Stomach (tissue), 9 donors: ENCODE results near the gene TICRR. TPM values are rescaled to one million over a fixed set of nuclear protein-coding genes. Genes with fewer than 3 reads are reported as not detected.
A peak's percentile ranks its signal among the peaks of the same experiment; 100 is the strongest.

ENCODE experiments used
- DNase-seq, 2 donors: peaks; one replicate each; pipeline versions ENCODE4 v3.0.0 to v3.0.0-alpha.2; 2013 to 2019
- H3K27ac ChIP-seq, 5 donors: fragments of 200-600 bp in 4 of 5; sonication (generic) in 4 of 5; one replicate each; pipeline ENCODE4 v1.5.1; 2013 to 2019; ENCODE audit warnings: mild to moderate bottlenecking in 1 of 5, moderate library complexity in 1 of 5
- H3K27me3 ChIP-seq, 3 donors: fragments of 200-600 bp; sonication (generic); one replicate each; pipeline ENCODE4 v1.5.1; 2017 to 2019; ENCODE audit warnings: mixed run types in 1 of 3
- H3K36me3 ChIP-seq, 4 donors: fragments of 200-600 bp; sonication (generic); 1 replicate in 3 of 4; 2 replicates in 1 of 4; pipeline ENCODE4 v1.5.1; 2016 to 2019
- H3K4me1 ChIP-seq, 4 donors: fragments of 200-600 bp; sonication (generic); one replicate each; pipeline ENCODE4 v1.5.1; 2016 to 2019
- H3K4me3 ChIP-seq, 4 donors: fragments of 200-600 bp; sonication (generic) in 3 of 4; one replicate each; pipeline ENCODE4 v1.5.1; 2016 to 2019; ENCODE audit warnings: mild to moderate bottlenecking in 1 of 4
- H3K9me3 ChIP-seq, 4 donors: fragments of 200-600 bp; sonication (generic); one replicate each; pipeline ENCODE4 v1.5.1; 2016 to 2019
- EP300 ChIP-seq: sonication (generic); formaldehyde crosslinking; IDR thresholded peaks from one replicate; pipeline ENCODE4 v1.6.1; 2017; ENCODE audit warnings: antibody characterized with exemption
- POLR2A ChIP-seq, 4 donors: fragments of 450-650 bp; IDR thresholded peaks; one replicate each; pipeline ENCODE4 v1.6.1; 2016; ENCODE audit warnings: antibody characterized with exemption in 4 of 4, control low read depth in 2 of 4, mild to moderate bottlenecking in 1 of 4, moderate library complexity in 1 of 4
- POLR2AphosphoS5 ChIP-seq, 3 donors: sonication (generic); formaldehyde crosslinking; IDR thresholded peaks; one replicate each; pipeline ENCODE4 v1.6.1; 2016; ENCODE audit warnings: antibody characterized with exemption in 3 of 3
- WGBS, 5 donors: extraction: QIAGEN DNeasy Blood & Tissue Kit in 3 of 5; methylation state at CpG; one replicate each; pipeline versions ENCODE4 v1.1.5 to v1.1.7; 2013 to 2018; 5-methylcytosine and 5-hydroxymethylcytosine counted together
- intact Hi-C: fragments of 100-400 bp; cut with DNase I; formaldehyde crosslinking; loops from one replicate; pipeline ENCODE4 v1.15.1; 2023; ENCODE audit warnings: low total_unique reads
- polyA plus RNA-seq, 3 donors: library from polyadenylated mRNA; stranded (reverse); fragments of 200-250 nt; gene quantifications; one replicate each; pipeline ENCODE4 v1.2.3, GENCODE V29; 2013
- total RNA-seq, 5 donors: library from RNA; depleted of rRNA; stranded (reverse); fragments of >200 nt; gene quantifications; one replicate each; pipeline versions ENCODE4 v1.1.0 to v1.2.3, GENCODE V29; 2014 to 2016
- TF ChIP-seq, protein P1 (sequence below), 7 experiments: fragments of 450-650 bp in 4 of 7; fragments of 200-600 bp in 3 of 7; sonication (generic) in 3 of 7; IDR thresholded peaks; one replicate each; pipeline ENCODE4 v1.5.1; 2016 to 2019; ENCODE audit warnings: antibody characterized with exemption in 7 of 7, control low read depth in 2 of 7, mild to moderate bottlenecking in 1 of 7
- donor health status: healthy with polysubstance abuse.
- donor health status: Bipolar disorder and iron deficiency.
- donor health status: healthy.

The TICRR gene
- total and polyA plus RNA-seq, 8 donors, result 0.15 to 3.5 (median 1.4) TPM

DNA sequence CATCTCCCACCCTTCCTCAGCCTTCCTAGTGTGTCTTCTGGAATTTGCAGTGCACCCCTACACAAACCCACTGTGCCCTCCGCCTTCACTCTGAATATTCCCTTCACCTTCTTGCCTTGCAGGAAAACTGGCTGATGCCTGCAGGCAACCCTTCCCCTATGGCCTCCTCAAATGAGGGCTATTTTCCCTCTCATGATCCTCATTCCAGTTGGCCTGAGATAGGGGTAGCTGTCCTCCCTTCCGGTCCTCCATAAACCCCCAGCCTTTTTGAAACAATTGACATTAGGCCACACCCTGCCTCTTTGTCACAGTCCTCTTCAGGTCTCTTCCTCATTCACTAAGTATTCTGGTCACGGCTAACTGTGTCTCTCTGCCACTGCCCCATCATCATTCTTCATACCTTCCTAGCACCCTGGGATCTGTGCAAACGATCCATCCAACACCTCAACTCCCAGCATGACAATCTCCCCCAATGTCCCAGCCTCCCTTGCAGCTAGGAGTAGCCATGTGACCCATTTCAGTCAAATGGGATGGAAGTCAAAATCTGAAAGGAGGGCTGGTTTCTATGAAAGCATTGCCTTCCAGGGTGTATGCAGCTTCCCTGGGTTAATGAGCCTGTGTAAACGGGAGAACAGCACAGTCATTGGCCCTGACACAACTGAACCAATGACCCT lies 8.5 kb upstream of the TICRR start:
- Histone ChIP-seq H3K27me3 (peaks cover 0 to 12% (median 0%) of the 10 kb centered on the region in 3 donors), H3K36me3 (no peaks in the 10 kb centered on the region), H3K9me3 (peaks cover 0 to 9% (median 3%) of the 10 kb centered on the region in 4 donors), H3K4me3 (no peak overlapping the region), H3K4me1 (no peaks in the 10 kb centered on the region), H3K27ac (no peak overlapping the region)
- WGBS, 5 donors, result 82 to 90% (median 85%) methylated on average over 5 of the region's 5 CpGs
- intact Hi-C loops, result no loop called here
- TF ChIP-seq POLR2A (IDR thresholded peaks at IDR 0.05) (no peak), EP300 (no peak), POLR2AphosphoS5 (IDR thresholded peaks at IDR 0.05) (no peak)
- TF ChIP-seq, protein P1, sequence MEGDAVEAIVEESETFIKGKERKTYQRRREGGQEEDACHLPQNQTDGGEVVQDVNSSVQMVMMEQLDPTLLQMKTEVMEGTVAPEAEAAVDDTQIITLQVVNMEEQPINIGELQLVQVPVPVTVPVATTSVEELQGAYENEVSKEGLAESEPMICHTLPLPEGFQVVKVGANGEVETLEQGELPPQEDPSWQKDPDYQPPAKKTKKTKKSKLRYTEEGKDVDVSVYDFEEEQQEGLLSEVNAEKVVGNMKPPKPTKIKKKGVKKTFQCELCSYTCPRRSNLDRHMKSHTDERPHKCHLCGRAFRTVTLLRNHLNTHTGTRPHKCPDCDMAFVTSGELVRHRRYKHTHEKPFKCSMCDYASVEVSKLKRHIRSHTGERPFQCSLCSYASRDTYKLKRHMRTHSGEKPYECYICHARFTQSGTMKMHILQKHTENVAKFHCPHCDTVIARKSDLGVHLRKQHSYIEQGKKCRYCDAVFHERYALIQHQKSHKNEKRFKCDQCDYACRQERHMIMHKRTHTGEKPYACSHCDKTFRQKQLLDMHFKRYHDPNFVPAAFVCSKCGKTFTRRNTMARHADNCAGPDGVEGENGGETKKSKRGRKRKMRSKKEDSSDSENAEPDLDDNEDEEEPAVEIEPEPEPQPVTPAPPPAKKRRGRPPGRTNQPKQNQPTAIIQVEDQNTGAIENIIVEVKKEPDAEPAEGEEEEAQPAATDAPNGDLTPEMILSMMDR (IDR thresholded peaks at IDR 0.05), result no peak
- DNase-seq, result no peak

DNA sequence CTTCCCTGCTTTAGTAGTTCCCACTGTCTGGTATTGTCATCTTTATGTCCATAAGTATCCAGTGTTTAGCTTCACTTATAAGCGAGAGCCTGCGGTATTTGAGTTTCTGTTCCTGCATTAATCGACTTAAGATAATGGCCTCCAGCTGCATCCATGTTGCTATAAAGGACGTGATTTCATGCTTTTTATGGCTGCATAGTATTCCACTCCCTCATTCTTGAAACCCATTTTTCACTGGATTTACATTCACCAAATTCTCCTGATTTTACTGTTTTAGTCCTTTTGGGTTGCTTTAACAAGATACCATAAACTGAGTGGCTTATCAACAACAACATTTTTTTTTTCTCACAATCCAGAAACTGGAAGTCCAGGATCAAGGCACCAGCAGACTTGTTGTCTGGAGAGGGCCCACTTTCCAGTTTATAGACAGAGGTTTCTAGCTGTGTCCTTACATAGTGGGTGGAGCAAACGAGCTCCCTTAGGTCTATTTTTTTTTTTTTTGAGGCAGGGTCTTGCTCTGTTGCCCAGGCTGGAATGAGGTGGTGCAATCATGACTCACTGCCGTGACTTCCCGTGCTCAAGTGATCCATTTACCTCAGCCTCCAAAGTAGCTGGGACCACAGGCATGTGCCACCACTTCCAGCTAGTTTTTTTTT lies 6.1 kb upstream of the TICRR start:
- TF ChIP-seq EP300 (no peak), POLR2AphosphoS5 (IDR thresholded peaks at IDR 0.05) (no peak), POLR2A (IDR thresholded peaks at IDR 0.05) (no peak)
- TF ChIP-seq, protein P1 (IDR thresholded peaks at IDR 0.05), result no peak
- H3K4me3 ChIP-seq, result no peak overlapping the region
- H3K9me3 ChIP-seq, result peaks cover 0 to 9% (median 3%) of the 10 kb centered on the region in 4 donors
- H3K4me1 ChIP-seq, result peaks cover 0 to under 1% (median 0%) of the 10 kb centered on the region in 4 donors
- peaks cover 0 to 12% (median 0%) of the 10 kb centered on the region in 3 donors for H3K27me3 ChIP-seq
- WGBS, 5 donors, result 77 to 83% (median 82%) methylated on average over 7 of the region's 7 CpGs
- H3K36me3 ChIP-seq, result no peaks in the 10 kb centered on the region
- no peak for DNase-seq
- no peak overlapping the region for H3K27ac ChIP-seq
- intact Hi-C loops, result no loop called here

DNA sequence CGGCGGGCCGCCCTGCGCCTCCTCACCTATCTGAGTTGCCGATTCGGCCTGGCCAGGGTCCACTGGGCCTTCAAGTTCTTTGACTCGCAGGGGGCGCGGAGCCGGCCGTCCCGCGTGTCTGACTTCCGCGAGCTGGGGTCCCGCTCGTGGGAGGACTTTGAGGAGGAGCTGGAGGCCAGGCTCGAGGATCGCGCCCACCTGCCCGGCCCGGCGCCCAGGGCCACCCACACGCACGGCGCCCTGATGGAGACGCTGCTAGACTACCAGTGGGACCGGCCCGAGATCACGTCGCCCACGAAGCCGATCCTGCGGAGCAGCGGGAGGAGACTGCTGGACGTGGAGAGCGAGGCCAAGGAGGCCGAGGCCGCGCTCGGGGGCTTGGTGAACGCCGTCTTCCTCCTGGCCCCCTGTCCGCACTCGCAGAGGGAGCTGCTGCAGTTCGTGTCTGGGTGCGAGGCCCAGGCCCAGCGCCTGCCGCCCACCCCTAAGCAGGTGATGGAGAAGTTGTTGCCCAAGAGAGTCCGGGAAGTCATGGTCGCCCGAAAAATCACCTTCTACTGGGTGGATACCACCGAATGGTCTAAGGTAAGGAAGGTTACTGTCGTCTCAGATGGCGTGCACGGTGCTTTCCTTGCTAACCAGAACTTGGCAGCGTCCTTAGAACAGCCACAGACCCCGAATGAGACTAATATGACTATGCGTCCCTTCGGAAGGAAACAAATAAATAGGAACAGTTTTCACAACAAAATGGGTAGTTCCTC lies 567 bp downstream of the TICRR start:
- Histone ChIP-seq H3K9me3 (no peaks in the 10 kb centered on the region), H3K27ac (peak overlapping the region in 3 of 5 donors; percentile 26 to 67 (median 32)), H3K4me1 (peaks cover 8 to 27% (median 10%) of the 10 kb centered on the region in 4 donors), H3K27me3 (no peaks in the 10 kb centered on the region), H3K4me3 (peak overlapping the region; percentile 75 to 95 (median 80)), H3K36me3 (no peaks in the 10 kb centered on the region)
- WGBS, 5 donors, result 1 to 2% (median 1%) methylated on average over 18 to 60 of the region's 60 CpGs
- intact Hi-C loops, result no loop called here
- TF ChIP-seq, protein P1 (IDR thresholded peaks at IDR 0.05), result no peak
- no peak for TF ChIP-seq POLR2AphosphoS5 (IDR thresholded peaks at IDR 0.05)
- TF ChIP-seq POLR2A (IDR thresholded peaks at IDR 0.05), result no peak
- TF ChIP-seq EP300, result no peak
- DNase-seq, result no peak

DNA sequence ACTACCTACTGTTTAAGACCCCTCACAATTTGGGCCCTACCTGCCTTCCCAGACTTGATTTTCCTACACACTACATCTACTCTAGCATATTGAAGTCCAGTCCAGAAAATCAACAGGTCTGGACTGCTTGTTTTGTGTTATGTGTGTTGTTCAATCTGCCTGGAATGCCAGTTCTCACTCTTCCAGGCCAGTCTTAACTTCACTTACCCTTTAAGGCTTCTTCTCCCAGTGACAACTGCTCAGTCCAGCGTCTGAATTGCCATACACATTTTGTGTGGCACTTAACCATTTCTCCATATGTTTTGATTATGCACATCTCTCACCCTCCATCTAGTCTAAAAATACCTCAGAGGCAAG lies 1.1 kb downstream of the TICRR start:
- Histone ChIP-seq H3K4me1 (peaks cover 8 to 27% (median 10%) of the 10 kb centered on the region in 4 donors), H3K9me3 (no peaks in the 10 kb centered on the region), H3K27ac (no peak overlapping the region), H3K4me3 (peak overlapping the region in 3 of 4 donors; percentile 78 to 95 (median 83)), H3K27me3 (no peaks in the 10 kb centered on the region), H3K36me3 (no peaks in the 10 kb centered on the region)
- TF ChIP-seq POLR2AphosphoS5 (IDR thresholded peaks at IDR 0.05), result no peak
- no peak for TF ChIP-seq POLR2A (IDR thresholded peaks at IDR 0.05)
- TF ChIP-seq, protein P1 (IDR thresholded peaks at IDR 0.05), result no peak
- no peak for TF ChIP-seq EP300
- 7 to 19% (median 11%) methylated on average over 1 of the region's 1 CpG for WGBS, 5 donors
- no peak for DNase-seq
- intact Hi-C loops, result no loop called here
